ENCODE data around the gene LEFTY1. TPM values are rescaled to one million over a fixed set of nuclear protein-coding genes. Genes with fewer than 3 reads are reported as not detected.

The LEFTY1 gene
- polyA plus RNA-seq, 1 donor from 2014 or later, result 4.1 TPM

- Histone ChIP-seq H2AFZ (ENCODE audit: low read depth, low read length) (no peak overlapping the region), H3K79me2 (replicated peaks; ENCODE audit: insufficient read depth, low read length) (no peaks in the 10 kb centered on the region), H4K20me1 (ENCODE audit: insufficient read depth) (no peaks in the 10 kb centered on the region), H3K9ac (ENCODE audit: low read length) (no peak overlapping the region), H3K9me2 (ENCODE audit: insufficient read depth, low read length) (no peaks in the 10 kb centered on the region), H3F3A (ENCODE audit: insufficient read depth, low read length, poor library complexity, severe bottlenecking) (no peaks in the 10 kb centered on the region), H3K36me3 (ENCODE audit: insufficient read depth, low read length) (no peaks in the 10 kb centered on the region), H3K4me2 (ENCODE audit: low read length) (no peak overlapping the region), H3K9me3 (ENCODE audit: low read length) (no peaks in the 10 kb centered on the region), H3K4me3 (ENCODE audit: low read length) (no peak overlapping the region), H3K27ac (ENCODE audit: low read length) (no peak overlapping the region), H3K27me3 (ENCODE audit: insufficient read depth, low read depth, low read length) (no peaks in the 10 kb centered on the region)
- TF ChIP-seq EP300 (conservative IDR thresholded peaks at IDR 0.05; ENCODE audit: poor library complexity, severe bottlenecking), result no peak
- TF ChIP-seq TAF1 (IDR thresholded peaks at IDR 0.05; ENCODE audit: low read depth), result no peak
- TF ChIP-seq SMC3 (conservative IDR thresholded peaks at IDR 0.05; ENCODE audit: poor library complexity), result no peak
- TF ChIP-seq MXI1 (conservative IDR thresholded peaks at IDR 0.05; ENCODE audit: poor library complexity, severe bottlenecking), result no peak
- TF ChIP-seq REST (IDR thresholded peaks at IDR 0.05; ENCODE audit: borderline replicate concordance), result no peak
- TF ChIP-seq CTCF (IDR thresholded peaks at IDR 0.05; ENCODE audit: poor library complexity, severe bottlenecking), result no peak
- no peak for TF ChIP-seq RAD21 (conservative IDR thresholded peaks at IDR 0.05)
- TF ChIP-seq EZH2 (IDR thresholded peaks at IDR 0.05; ENCODE audit: borderline replicate concordance, insufficient read depth, low read length, poor library complexity, severe bottlenecking), result no peak
- TF ChIP-seq POLR2AphosphoS5 (IDR thresholded peaks at IDR 0.05), result no peak
These were observed 14.7 kb upstream of the LEFTY1 start for GRCh38 chr1:225903623-225904022.

- Histone ChIP-seq H2AFZ (ENCODE audit: low read depth, low read length) (no peak overlapping the region), H3K9ac (ENCODE audit: low read length) (no peak overlapping the region), H3K9me2 (ENCODE audit: insufficient read depth, low read length) (no peaks in the 10 kb centered on the region), H4K20me1 (ENCODE audit: insufficient read depth) (no peaks in the 10 kb centered on the region), H3K27me3 (ENCODE audit: insufficient read depth, low read depth, low read length) (no peaks in the 10 kb centered on the region), H3K27ac (ENCODE audit: low read length) (no peak overlapping the region), H3K9me3 (ENCODE audit: low read length) (no peaks in the 10 kb centered on the region), H3K36me3 (ENCODE audit: insufficient read depth, low read length) (no peaks in the 10 kb centered on the region), H3F3A (ENCODE audit: insufficient read depth, low read length, poor library complexity, severe bottlenecking) (no peaks in the 10 kb centered on the region), H3K79me2 (replicated peaks; ENCODE audit: insufficient read depth, low read length) (no peaks in the 10 kb centered on the region), H3K4me2 (ENCODE audit: low read length) (no peak overlapping the region), H3K4me3 (ENCODE audit: low read length) (no peak overlapping the region)
- no peak for TF ChIP-seq TAF1 (IDR thresholded peaks at IDR 0.05; ENCODE audit: low read depth)
- TF ChIP-seq CTCF (IDR thresholded peaks at IDR 0.05; ENCODE audit: poor library complexity, severe bottlenecking), result no peak
- no peak for TF ChIP-seq EP300 (conservative IDR thresholded peaks at IDR 0.05; ENCODE audit: poor library complexity, severe bottlenecking)
- no peak for TF ChIP-seq POLR2AphosphoS5 (IDR thresholded peaks at IDR 0.05)
- no peak for TF ChIP-seq REST (IDR thresholded peaks at IDR 0.05; ENCODE audit: borderline replicate concordance)
- no peak for TF ChIP-seq EZH2 (IDR thresholded peaks at IDR 0.05; ENCODE audit: borderline replicate concordance, insufficient read depth, low read length, poor library complexity, severe bottlenecking)
- no peak for TF ChIP-seq MXI1 (conservative IDR thresholded peaks at IDR 0.05; ENCODE audit: poor library complexity, severe bottlenecking)
- no peak for TF ChIP-seq SMC3 (conservative IDR thresholded peaks at IDR 0.05; ENCODE audit: poor library complexity)
- no peak for TF ChIP-seq RAD21 (conservative IDR thresholded peaks at IDR 0.05)
These were observed 10.3 kb upstream of the LEFTY1 start for GRCh38 chr1:225899044-225899925.
